ENCODE results near the gene TOGARAM2.

The TOGARAM2 gene

DNA sequence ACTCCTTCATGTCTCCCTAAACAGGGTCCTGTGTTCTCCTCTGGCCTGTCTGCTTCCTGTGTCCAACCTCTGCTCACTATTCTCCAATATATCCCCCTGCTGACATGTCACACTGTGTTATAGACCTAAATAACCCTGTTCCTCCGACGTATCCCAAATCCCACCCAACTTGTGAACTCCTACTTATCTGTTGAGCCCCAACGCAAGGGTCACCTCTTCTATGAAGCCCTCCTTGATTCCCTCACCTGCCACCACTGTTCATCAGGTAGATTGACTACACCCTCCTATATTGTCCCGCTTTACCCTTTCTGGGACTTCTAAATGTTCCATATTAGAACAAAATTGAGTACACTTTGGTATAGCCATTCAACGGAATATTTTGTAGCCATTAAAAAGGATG is 51.1 kb downstream of the TOGARAM2 start:
- H4K12ac ChIP-seq (ENCODE audit: low read depth, low read length) = no peak overlapping the region
- no peak overlapping the region for H3K27ac ChIP-seq (ENCODE audit: low read depth, low read length)
- no peak for DNase-seq
- no peak overlapping the region for H3K4me2 ChIP-seq (ENCODE audit: low read length)
- no peak overlapping the region for H3K9ac ChIP-seq (ENCODE audit: low read length)
- H2BK5ac ChIP-seq (ENCODE audit: low read depth, low read length, poor library complexity) = no peak overlapping the region
- H2AFZ ChIP-seq (ENCODE audit: insufficient read depth, low read length, poor library complexity) = no peak overlapping the region
- no peak overlapping the region for H2BK12ac ChIP-seq (ENCODE audit: low read length)
- peaks cover 7 to 9% of the 10 kb centered on the region in 2 experiments for H3K4me1 ChIP-seq (ENCODE audit: control insufficient read depth in 1 of 2, insufficient read depth in 2 of 2, low read length in 2 of 2)
- no peaks in the 10 kb centered on the region for H3K36me3 ChIP-seq (ENCODE audit: control insufficient read depth in 1 of 2, insufficient read depth in 2 of 2, low read length in 2 of 2)
- no peak overlapping the region for H2BK120ac ChIP-seq (ENCODE audit: insufficient read depth, low read length, poor library complexity)
- peaks cover 2% of the 10 kb centered on the region for H3K9me3 ChIP-seq (ENCODE audit: insufficient read depth, low read depth, low read length)
- no peaks in the 10 kb centered on the region for H3K27me3 ChIP-seq (ENCODE audit: insufficient read depth, low read length)
- H3K4me3 ChIP-seq (ENCODE audit: low read depth, low read length) = no peak overlapping the region
- H3K18ac ChIP-seq (ENCODE audit: low read length) = no peak overlapping the region
- H3K23ac ChIP-seq (ENCODE audit: low read length) = no peak overlapping the region
- H3K14ac ChIP-seq (ENCODE audit: low read length) = no peak overlapping the region
- H3K79me2 ChIP-seq (ENCODE audit: control insufficient read depth, insufficient read depth, low read length, poor library complexity) = no peaks in the 10 kb centered on the region
- H4K91ac ChIP-seq (ENCODE audit: low read depth, low read length) = no peak overlapping the region
- no peak overlapping the region for H2AK5ac ChIP-seq (ENCODE audit: low read length)
- H3K79me1 ChIP-seq (ENCODE audit: low read length) = peaks cover 2% of the 10 kb centered on the region
- no peak overlapping the region for H4K8ac ChIP-seq (ENCODE audit: low read depth, low read length)
- no peak overlapping the region for H3K4ac ChIP-seq (ENCODE audit: low read depth, low read length)
- WGBS (ENCODE audit: extremely low coverage, insufficient coverage, insufficient read length) = no CpG with 5 or more reads among the region's 5 CpGs

DNA sequence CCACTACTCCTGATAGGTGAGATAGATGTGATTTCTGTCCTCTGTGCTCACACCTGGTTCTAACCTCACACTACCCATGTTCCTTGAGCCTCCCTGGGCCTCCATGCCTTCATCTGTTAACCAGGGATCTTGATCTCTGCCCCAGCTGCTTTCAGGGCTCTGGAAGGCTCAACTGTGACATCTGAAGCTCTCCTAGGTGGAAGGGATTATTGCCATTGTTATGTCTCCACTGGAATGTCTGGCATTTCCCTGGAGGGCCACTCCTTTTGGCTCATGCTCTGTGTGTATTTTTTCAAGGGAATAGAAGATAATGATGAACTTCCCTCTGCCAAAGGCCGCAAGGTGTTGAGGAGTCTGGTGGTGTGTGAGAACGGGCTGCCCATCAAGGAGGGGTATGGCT is 52.1 kb downstream of the TOGARAM2 start:
- H3K4me3 ChIP-seq (ENCODE audit: low read depth, low read length) = no peak overlapping the region
- H3K27me3 ChIP-seq (ENCODE audit: insufficient read depth, low read length) = no peaks in the 10 kb centered on the region
- peaks cover 2% of the 10 kb centered on the region for H3K9me3 ChIP-seq (ENCODE audit: insufficient read depth, low read depth, low read length)
- peak overlapping the region; percentile 10 for H2BK12ac ChIP-seq (ENCODE audit: low read length)
- no peak overlapping the region for H3K23ac ChIP-seq (ENCODE audit: low read length)
- no peak overlapping the region for H3K18ac ChIP-seq (ENCODE audit: low read length)
- H3K79me1 ChIP-seq (ENCODE audit: low read length) = peaks cover 2% of the 10 kb centered on the region
- WGBS (ENCODE audit: extremely low coverage, insufficient coverage, insufficient read length) = no CpG with 5 or more reads among the region's 2 CpGs
- H2AFZ ChIP-seq (ENCODE audit: insufficient read depth, low read length, poor library complexity) = no peak overlapping the region
- no peaks in the 10 kb centered on the region for H3K36me3 ChIP-seq (ENCODE audit: control insufficient read depth in 1 of 2, insufficient read depth in 2 of 2, low read length in 2 of 2)
- H3K79me2 ChIP-seq (ENCODE audit: control insufficient read depth, insufficient read depth, low read length, poor library complexity) = no peaks in the 10 kb centered on the region
- DNase-seq = peak; percentile 81 to 94
- peaks cover 7 to 9% of the 10 kb centered on the region in 2 experiments for H3K4me1 ChIP-seq (ENCODE audit: control insufficient read depth in 1 of 2, insufficient read depth in 2 of 2, low read length in 2 of 2)
- no peak overlapping the region for H4K8ac ChIP-seq (ENCODE audit: low read depth, low read length)
- no peak overlapping the region for H4K12ac ChIP-seq (ENCODE audit: low read depth, low read length)
- no peak overlapping the region for H2BK5ac ChIP-seq (ENCODE audit: low read depth, low read length, poor library complexity)
- no peak overlapping the region for H3K14ac ChIP-seq (ENCODE audit: low read length)
- no peak overlapping the region for H4K91ac ChIP-seq (ENCODE audit: low read depth, low read length)
- no peak overlapping the region for H3K9ac ChIP-seq (ENCODE audit: low read length)
- no peak overlapping the region for H2BK120ac ChIP-seq (ENCODE audit: insufficient read depth, low read length, poor library complexity)
- H3K4me2 ChIP-seq (ENCODE audit: low read length) = no peak overlapping the region
- H3K4ac ChIP-seq (ENCODE audit: low read depth, low read length) = no peak overlapping the region
- H2AK5ac ChIP-seq (ENCODE audit: low read length) = no peak overlapping the region
- H3K27ac ChIP-seq (ENCODE audit: low read depth, low read length) = no peak overlapping the region

GRCh38 chr2:29033656-29034055 is 52.6 kb downstream of the TOGARAM2 start:
- WGBS (ENCODE audit: extremely low coverage, insufficient coverage, insufficient read length) = no CpG with 5 or more reads among the region's 6 CpGs
- Histone ChIP-seq H2AK5ac (ENCODE audit: low read length) (no peak overlapping the region), H2BK5ac (ENCODE audit: low read depth, low read length, poor library complexity) (no peak overlapping the region), H4K12ac (ENCODE audit: low read depth, low read length) (no peak overlapping the region), H3K79me2 (ENCODE audit: control insufficient read depth, insufficient read depth, low read length, poor library complexity) (no peaks in the 10 kb centered on the region), H3K27ac (ENCODE audit: low read depth, low read length) (no peak overlapping the region), H3K4me1 (ENCODE audit: control insufficient read depth in 1 of 2, insufficient read depth in 2 of 2, low read length in 2 of 2) (peaks cover 7 to 9% of the 10 kb centered on the region in 2 experiments), H3K18ac (ENCODE audit: low read length) (no peak overlapping the region), H3K23ac (ENCODE audit: low read length) (no peak overlapping the region), H3K4me3 (ENCODE audit: low read depth, low read length) (no peak overlapping the region), H2BK12ac (ENCODE audit: low read length) (no peak overlapping the region), H4K91ac (ENCODE audit: low read depth, low read length) (no peak overlapping the region), H2AFZ (ENCODE audit: insufficient read depth, low read length, poor library complexity) (no peak overlapping the region), H2BK120ac (ENCODE audit: insufficient read depth, low read length, poor library complexity) (no peak overlapping the region), H3K9ac (ENCODE audit: low read length) (no peak overlapping the region), H3K9me3 (ENCODE audit: insufficient read depth, low read depth, low read length) (peaks cover 2% of the 10 kb centered on the region), H3K36me3 (ENCODE audit: control insufficient read depth in 1 of 2, insufficient read depth in 2 of 2, low read length in 2 of 2) (no peaks in the 10 kb centered on the region), H3K4me2 (ENCODE audit: low read length) (no peak overlapping the region), H4K8ac (ENCODE audit: low read depth, low read length) (no peak overlapping the region), H3K14ac (ENCODE audit: low read length) (no peak overlapping the region), H3K27me3 (ENCODE audit: insufficient read depth, low read length) (no peaks in the 10 kb centered on the region), H3K4ac (ENCODE audit: low read depth, low read length) (no peak overlapping the region), H3K79me1 (ENCODE audit: low read length) (peaks cover 2% of the 10 kb centered on the region)
- DNase-seq = peak in 1 of 2 donors; percentile 37

DNA sequence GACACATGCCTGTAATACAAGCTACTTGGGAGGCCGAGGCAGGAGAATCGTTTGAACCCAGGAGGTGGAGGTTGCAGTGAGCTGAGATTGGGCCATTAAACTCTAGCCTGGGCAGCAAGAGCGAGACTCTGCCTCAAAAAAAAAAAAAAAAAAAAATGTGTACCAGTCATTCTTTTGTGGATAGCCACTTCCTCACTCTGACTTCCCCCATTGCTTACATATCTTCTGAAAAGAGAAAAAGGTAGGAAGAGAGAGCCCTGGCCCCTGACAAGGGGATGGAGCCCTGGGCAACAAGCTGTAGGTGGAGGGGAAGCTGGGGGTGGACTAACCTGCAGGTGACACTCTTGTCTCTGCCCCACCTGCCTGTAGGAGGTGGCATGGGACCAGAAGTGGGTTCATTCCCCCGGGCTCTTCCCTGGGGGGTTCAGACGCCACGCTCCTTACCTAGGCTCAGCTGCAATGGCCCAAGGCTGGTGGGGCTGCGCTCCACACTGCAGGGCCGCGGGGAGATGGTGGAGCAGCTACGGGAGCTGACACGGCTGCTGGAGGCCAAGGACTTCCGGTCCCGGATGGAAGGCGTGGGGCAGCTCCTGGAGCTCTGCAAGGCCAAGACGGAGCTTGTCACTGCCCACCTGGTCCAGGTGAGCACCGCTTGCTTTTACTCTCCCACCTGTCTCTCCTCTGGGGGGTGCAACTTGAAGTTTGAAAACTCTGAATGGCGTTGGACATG is 54.1 kb downstream of the TOGARAM2 start:
- no peak overlapping the region for H3K4ac ChIP-seq (ENCODE audit: low read depth, low read length)
- peaks cover 7 to 9% of the 10 kb centered on the region in 2 experiments for H3K4me1 ChIP-seq (ENCODE audit: control insufficient read depth in 1 of 2, insufficient read depth in 2 of 2, low read length in 2 of 2)
- WGBS (ENCODE audit: extremely low coverage, insufficient coverage, insufficient read length) = no CpG with 5 or more reads among the region's 17 CpGs
- no peak overlapping the region for H3K18ac ChIP-seq (ENCODE audit: low read length)
- no peak overlapping the region for H3K14ac ChIP-seq (ENCODE audit: low read length)
- peaks cover 2% of the 10 kb centered on the region for H3K79me1 ChIP-seq (ENCODE audit: low read length)
- H2AK5ac ChIP-seq (ENCODE audit: low read length) = no peak overlapping the region
- H3K9ac ChIP-seq (ENCODE audit: low read length) = no peak overlapping the region
- H3K27ac ChIP-seq (ENCODE audit: low read depth, low read length) = no peak overlapping the region
- H2BK120ac ChIP-seq (ENCODE audit: insufficient read depth, low read length, poor library complexity) = no peak overlapping the region
- no peaks in the 10 kb centered on the region for H3K36me3 ChIP-seq (ENCODE audit: control insufficient read depth in 1 of 2, insufficient read depth in 2 of 2, low read length in 2 of 2)
- DNase-seq = no peak
- no peak overlapping the region for H4K8ac ChIP-seq (ENCODE audit: low read depth, low read length)
- H2AFZ ChIP-seq (ENCODE audit: insufficient read depth, low read length, poor library complexity) = no peak overlapping the region
- H2BK5ac ChIP-seq (ENCODE audit: low read depth, low read length, poor library complexity) = no peak overlapping the region
- no peak overlapping the region for H3K4me2 ChIP-seq (ENCODE audit: low read length)
- H3K79me2 ChIP-seq (ENCODE audit: control insufficient read depth, insufficient read depth, low read length, poor library complexity) = no peaks in the 10 kb centered on the region
- H4K91ac ChIP-seq (ENCODE audit: low read depth, low read length) = no peak overlapping the region
- H3K4me3 ChIP-seq (ENCODE audit: low read depth, low read length) = no peak overlapping the region
- no peak overlapping the region for H4K12ac ChIP-seq (ENCODE audit: low read depth, low read length)
- no peak overlapping the region for H3K23ac ChIP-seq (ENCODE audit: low read length)
- no peaks in the 10 kb centered on the region for H3K27me3 ChIP-seq (ENCODE audit: insufficient read depth, low read length)
- H2BK12ac ChIP-seq (ENCODE audit: low read length) = no peak overlapping the region
- peaks cover 2% of the 10 kb centered on the region for H3K9me3 ChIP-seq (ENCODE audit: insufficient read depth, low read depth, low read length)
